ENCODE measurements around the gene NEK11. TPM values are rescaled to one million over a fixed set of nuclear protein-coding genes. Genes with fewer than 3 reads are reported as not detected.

The NEK11 gene
- total RNA-seq, 6 experiments from 2014 or later, result 2.5 to 4.0 (median 3.1) TPM

DNA sequence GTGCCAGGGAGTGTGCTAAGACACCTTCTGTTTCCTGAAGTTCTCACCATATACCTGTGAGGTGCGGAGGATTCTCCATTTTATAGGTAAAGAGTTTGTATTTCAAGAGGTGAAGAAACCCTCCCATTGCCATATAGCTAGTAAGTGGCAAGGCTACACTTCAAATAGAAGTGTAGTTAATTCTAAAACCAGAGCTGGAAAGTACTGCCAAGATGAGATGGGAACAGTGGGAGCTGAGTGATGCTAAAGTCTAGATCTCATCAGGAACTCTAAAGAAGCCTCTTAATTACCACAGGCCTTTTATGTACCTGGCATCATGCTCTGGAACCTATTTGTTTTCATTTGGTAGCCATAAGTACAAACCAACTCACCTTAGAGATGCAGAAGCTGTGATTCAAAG is 256.3 kb downstream of the NEK11 start:
- Mint-ChIP-seq H3K27ac (no peak overlapping the region), H3K4me1 (ENCODE audit: low read depth) (peaks cover 10% of the 10 kb centered on the region), H3K9me3 (no peaks in the 10 kb centered on the region), H3K4me3 (no peak overlapping the region), H3K36me3 (ENCODE audit: low read depth) (no peaks in the 10 kb centered on the region), H3K27me3 (ENCODE audit: insufficient read depth) (no peaks in the 10 kb centered on the region; the same call in 1 of the 2 replicates)
- no peak for TF ChIP-seq CTCF (IDR thresholded peaks at IDR 0.05)
- no peak for DNase-seq

DNA sequence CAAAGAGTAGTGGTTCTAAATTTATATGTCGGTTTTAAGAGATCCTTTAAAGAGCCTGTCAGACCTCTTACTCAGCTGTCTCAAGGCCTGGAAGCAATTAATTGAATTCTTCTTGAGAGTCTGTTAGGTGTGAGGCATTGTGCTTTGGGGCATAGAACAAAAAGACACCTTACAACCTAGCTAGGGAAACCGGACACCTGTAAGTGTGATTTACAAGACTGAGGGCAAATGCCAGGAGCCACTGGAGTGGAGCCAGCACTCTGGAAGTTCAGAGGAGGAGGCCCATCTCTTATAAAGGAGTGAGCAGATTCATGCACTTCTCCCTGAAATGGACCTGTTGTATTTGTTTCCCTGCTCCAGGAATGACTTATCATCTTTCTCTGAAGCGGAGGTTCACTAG is 257.2 kb downstream of the NEK11 start:
- Mint-ChIP-seq H3K4me1 (ENCODE audit: low read depth) (peaks cover 5% of the 10 kb centered on the region; the same call in 1 of the 2 replicates), H3K27me3 (ENCODE audit: insufficient read depth) (no peaks in the 10 kb centered on the region; the same call in 1 of the 2 replicates), H3K27ac (no peak overlapping the region), H3K36me3 (ENCODE audit: low read depth) (no peaks in the 10 kb centered on the region), H3K4me3 (no peak overlapping the region), H3K9me3 (no peaks in the 10 kb centered on the region)
- no peak for DNase-seq
- TF ChIP-seq CTCF (IDR thresholded peaks at IDR 0.05), result no peak

GRCh38 chr3:131284302-131284701 is 257.6 kb downstream of the NEK11 start:
- H3K27me3 Mint-ChIP-seq (ENCODE audit: insufficient read depth), result no peaks in the 10 kb centered on the region; the same call in 1 of the 2 replicates
- no peak for TF ChIP-seq CTCF (IDR thresholded peaks at IDR 0.05)

DNA sequence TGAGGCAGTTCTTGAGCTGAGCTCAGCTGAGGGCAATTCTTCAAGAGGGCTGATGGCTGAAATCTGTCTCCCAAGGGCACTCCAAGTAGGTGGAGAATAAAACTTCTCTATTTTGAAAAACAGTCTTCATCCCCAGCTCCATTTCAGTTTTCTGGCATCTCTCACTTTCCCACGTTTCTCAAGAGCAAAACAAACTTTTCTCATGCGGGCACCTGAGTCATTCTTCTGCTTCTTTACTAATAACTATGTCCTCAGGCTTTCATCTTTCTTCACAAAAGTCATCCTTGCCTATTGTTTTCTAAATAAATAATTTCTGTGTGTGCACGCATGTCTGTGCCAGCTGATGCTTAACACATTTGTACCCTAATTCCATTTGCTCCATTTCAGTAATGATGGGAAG is 258.8 kb downstream of the NEK11 start:
- H3K36me3 Mint-ChIP-seq (ENCODE audit: low read depth), result no peaks in the 10 kb centered on the region
- DNase-seq, result no peak
- H3K4me3 Mint-ChIP-seq, result no peak overlapping the region
- no peaks in the 10 kb centered on the region for H3K9me3 Mint-ChIP-seq
- H3K4me1 Mint-ChIP-seq (ENCODE audit: low read depth), result peaks cover 5% of the 10 kb centered on the region; the same call in 1 of the 2 replicates
- H3K27me3 Mint-ChIP-seq (ENCODE audit: insufficient read depth), result no peaks in the 10 kb centered on the region; the same call in 1 of the 2 replicates
- no peak overlapping the region for H3K27ac Mint-ChIP-seq
- TF ChIP-seq CTCF (IDR thresholded peaks at IDR 0.05), result no peak

More at GRCh38 chr3:131284302-131284701, 257.6 kb downstream of the NEK11 start:
- H3K9me3 Mint-ChIP-seq, result no peaks in the 10 kb centered on the region
- no peak overlapping the region for H3K4me3 Mint-ChIP-seq
- DNase-seq, result no peak
- peaks cover 5% of the 10 kb centered on the region; the same call in 1 of the 2 replicates for H3K4me1 Mint-ChIP-seq (ENCODE audit: low read depth)
- H3K36me3 Mint-ChIP-seq (ENCODE audit: low read depth), result no peaks in the 10 kb centered on the region
- no peak overlapping the region for H3K27ac Mint-ChIP-seq

GRCh38 chr3:131299836-131300235 is 273.2 kb downstream of the NEK11 start:
- Mint-ChIP-seq H3K9me3 (no peaks in the 10 kb centered on the region), H3K4me1 (ENCODE audit: low read depth) (no peaks in the 10 kb centered on the region), H3K4me3 (no peak overlapping the region), H3K36me3 (ENCODE audit: low read depth) (no peaks in the 10 kb centered on the region), H3K27ac (no peak overlapping the region), H3K27me3 (ENCODE audit: insufficient read depth) (peaks cover 1% of the 10 kb centered on the region; the same call in 1 of the 2 replicates)
- DNase-seq, result no peak
- TF ChIP-seq CTCF (IDR thresholded peaks at IDR 0.05), result no peak

GRCh38 chr3:131303848-131304247 is 277.2 kb downstream of the NEK11 start:
- Mint-ChIP-seq H3K4me1 (ENCODE audit: low read depth) (no peaks in the 10 kb centered on the region), H3K4me3 (no peak overlapping the region), H3K27me3 (ENCODE audit: insufficient read depth) (peaks cover 2% of the 10 kb centered on the region; the same call in 1 of the 2 replicates), H3K9me3 (no peaks in the 10 kb centered on the region), H3K36me3 (ENCODE audit: low read depth) (no peaks in the 10 kb centered on the region), H3K27ac (no peak overlapping the region)
- TF ChIP-seq CTCF (IDR thresholded peaks at IDR 0.05), result no peak
- DNase-seq, result no peak

Measured in HFFc6 (cell line).